Putamen (tissue), 1 donor: ENCODE measurements around the gene CD160.
"Not testable (repeated sequence)": the region's sequence is repeated elsewhere in the genome, so short reads cannot be mapped to it uniquely, and the experiment has no call there.

Source experiments
- DNase-seq: peaks from one replicate; pipeline ENCODE4 v3.0.0-alpha.2; 2016; ENCODE audit warnings: low spot score

CD160 gene

GRCh38 chr1:145710291-145711027 lies 8.8 kb upstream of the CD160 start:
- DNase-seq, result no peak

- DNase-seq, result no peak
These were observed 8.1 kb upstream of the CD160 start for GRCh38 chr1:145711213-145711651.

- DNase-seq, result no peak
These were observed 4.7 kb upstream of the CD160 start for GRCh38 chr1:145714524-145715111.

- no peak for DNase-seq
These were observed 2.5 kb upstream of the CD160 start for GRCh38 chr1:145716641-145717345.

- no peak for DNase-seq
These were observed 1.5 kb upstream of the CD160 start for GRCh38 chr1:145717833-145718232.

- DNase-seq, result not testable (repeated sequence)
These were observed 834 bp upstream of the CD160 start for GRCh38 chr1:145718465-145718864.

- DNase-seq, result no peak
These were observed 1.2 kb downstream of the CD160 start for GRCh38 chr1:145720556-145720877.

GRCh38 chr1:145720878-145721671 lies 1.8 kb downstream of the CD160 start:
- DNase-seq, result peak; percentile 22

- not testable (repeated sequence) for DNase-seq
These were observed 6.9 kb downstream of the CD160 start for GRCh38 chr1:145726193-145726592.

GRCh38 chr1:145729196-145729595 lies 9.9 kb downstream of the CD160 start:
- DNase-seq, result no peak

- DNase-seq, result no peak
These were observed 10.6 kb downstream of the CD160 start for GRCh38 chr1:145729666-145730436.

GRCh38 chr1:145730467-145730866 lies 11.2 kb downstream of the CD160 start:
- no peak for DNase-seq

- no peak for DNase-seq
These were observed 11.6 kb downstream of the CD160 start for GRCh38 chr1:145730900-145731299.

- no peak for DNase-seq
These were observed 16.9 kb downstream of the CD160 start for GRCh38 chr1:145736191-145736590.

GRCh38 chr1:145740269-145740668 lies 21.0 kb downstream of the CD160 start:
- DNase-seq, result no peak

- DNase-seq, result no peak
These were observed 28.3 kb downstream of the CD160 start for GRCh38 chr1:145747398-145748247.

GRCh38 chr1:145750426-145750825 lies 31.1 kb downstream of the CD160 start:
- DNase-seq, result peak; percentile 7

GRCh38 chr1:145751491-145752037 lies 32.3 kb downstream of the CD160 start:
- peak; percentile 20 for DNase-seq

- DNase-seq, result no peak
These were observed 38.1 kb downstream of the CD160 start for GRCh38 chr1:145757420-145757819.

- DNase-seq, result no peak
These were observed 38.8 kb downstream of the CD160 start for GRCh38 chr1:145758116-145758515.
